T-helper 2 cell treated with Interferon-gamma antibody and Interleukin-4, amounts not matched to agents 100 ng/mL and 5 ng/mL, for 36 hours (primary cell): ENCODE measurements around the gene MRRF. TPM values are rescaled to one million over a fixed set of nuclear protein-coding genes. Genes with fewer than 3 reads are reported as not detected.
"Not testable (repeated sequence)": the region's sequence is repeated elsewhere in the genome, so short reads cannot be mapped to it uniquely, and the experiment has no call there.

Experiments
- intact Hi-C: fragments of 100-400 bp; cut with micrococcal nuclease; formaldehyde crosslinking; loops from one replicate; pipeline ENCODE4 v1.15.1; 2023
- total RNA-seq: library from RNA; stranded (reverse); gene quantifications from 2 replicates; pipeline ENCODE4 v1.2.3, GENCODE V29; 2022

Gene MRRF
- total RNA-seq, 1 donor from 2014 or later, result 37.7 TPM

- intact Hi-C loops, result loop anchor here (5.0 to 10.0 kb wide), 2 partner anchors 79 to 637 kb away; partner anchors contain the start of gene RC3H2
These were observed 3.5 kb downstream of the MRRF start for GRCh38 chr9:122268041-122268814.

GRCh38 chr9:122274055-122274454 is 9.4 kb downstream of the MRRF start:
- intact Hi-C loops, result no loop called here

GRCh38 chr9:122276096-122276495 is 11.4 kb downstream of the MRRF start:
- intact Hi-C loops, result no loop called here

GRCh38 chr9:122277285-122277897 is 12.7 kb downstream of the MRRF start:
- intact Hi-C loops, result no loop called here

- intact Hi-C loops, result no loop called here
These were observed 16.7 kb downstream of the MRRF start for GRCh38 chr9:122281368-122281767.

- intact Hi-C loops, result no loop called here
These were observed 22.1 kb downstream of the MRRF start for GRCh38 chr9:122286764-122287163.

- intact Hi-C loops, result no loop called here
These were observed 22.6 kb downstream of the MRRF start for GRCh38 chr9:122287214-122287720.

GRCh38 chr9:122291458-122291857 is 26.8 kb downstream of the MRRF start:
- intact Hi-C loops, result no loop called here

GRCh38 chr9:122294531-122294930 is 29.8 kb downstream of the MRRF start:
- intact Hi-C loops, result no loop called here

GRCh38 chr9:122297512-122297911 is 32.8 kb downstream of the MRRF start:
- intact Hi-C loops, result no loop called here

- intact Hi-C loops, result no loop called here
These were observed 37.8 kb downstream of the MRRF start for GRCh38 chr9:122302237-122303093.

- intact Hi-C loops, result no loop called here
These were observed 42.4 kb downstream of the MRRF start for GRCh38 chr9:122307061-122307460.

GRCh38 chr9:122307925-122308324 is 43.2 kb downstream of the MRRF start:
- intact Hi-C loops, result no loop called here

- intact Hi-C loops, result no loop called here
These were observed 45.2 kb downstream of the MRRF start for GRCh38 chr9:122309861-122310260.

- intact Hi-C loops, result no loop called here
These were observed 49.5 kb downstream of the MRRF start for GRCh38 chr9:122314165-122314564.

- intact Hi-C loops, result no loop called here
These were observed 50.9 kb downstream of the MRRF start for GRCh38 chr9:122315534-122315933.

GRCh38 chr9:122318284-122318683 is 53.6 kb downstream of the MRRF start:
- intact Hi-C loops, result no loop called here

GRCh38 chr9:122320413-122320881 is 55.8 kb downstream of the MRRF start:
- intact Hi-C loops, result no loop called here

GRCh38 chr9:122322553-122322952 is 57.9 kb downstream of the MRRF start:
- intact Hi-C loops, result no loop called here

- intact Hi-C loops, result not testable (repeated sequence)
These were observed 60.0 kb downstream of the MRRF start for GRCh38 chr9:122324665-122325064.

- intact Hi-C loops, result no loop called here
These were observed 60.4 kb downstream of the MRRF start for GRCh38 chr9:122325124-122325523.

- intact Hi-C loops, result no loop called here
These were observed 62.5 kb downstream of the MRRF start for GRCh38 chr9:122327175-122327574.
